GM12872 (cell line): ENCODE data around the gene CLTA.

ENCODE experiments used
- CTCF ChIP-seq: IDR thresholded peaks from 3 replicates; pipeline ENCODE4 v1.5.1; 2011; ENCODE audit warnings: low read depth, mild to moderate bottlenecking, low read length, moderate library complexity; ENCODE audit not compliant: insufficient read depth

CLTA gene

GRCh38 chr9:36151316-36152210 lies 39.2 kb upstream of the CLTA start:
- TF ChIP-seq CTCF = no peak

- TF ChIP-seq CTCF = no peak
Measured at GRCh38 chr9:36152741-36153438, 37.8 kb upstream of the CLTA start.

DNA sequence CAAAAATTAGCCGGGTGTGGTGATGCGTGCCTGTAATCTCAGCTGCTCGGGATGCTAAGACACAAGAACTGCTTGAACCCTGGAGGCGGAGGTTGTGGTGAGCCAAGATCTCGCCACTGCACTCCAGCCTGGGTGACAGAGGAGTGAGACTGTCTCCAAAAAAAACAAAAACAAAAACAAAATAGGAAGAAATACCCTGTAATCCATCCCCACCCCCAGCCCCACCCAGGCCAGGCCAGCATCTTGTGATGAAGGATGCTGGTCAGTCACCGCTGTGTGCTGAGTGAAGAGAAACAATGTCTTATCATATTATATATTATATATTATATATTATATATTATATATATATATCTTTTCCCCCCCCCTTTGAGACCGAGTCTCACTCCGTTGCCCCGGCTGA lies 37.0 kb upstream of the CLTA start:
- no peak for TF ChIP-seq CTCF

- TF ChIP-seq CTCF = no peak
Measured at GRCh38 chr9:36154331-36154952, 36.3 kb upstream of the CLTA start.

DNA sequence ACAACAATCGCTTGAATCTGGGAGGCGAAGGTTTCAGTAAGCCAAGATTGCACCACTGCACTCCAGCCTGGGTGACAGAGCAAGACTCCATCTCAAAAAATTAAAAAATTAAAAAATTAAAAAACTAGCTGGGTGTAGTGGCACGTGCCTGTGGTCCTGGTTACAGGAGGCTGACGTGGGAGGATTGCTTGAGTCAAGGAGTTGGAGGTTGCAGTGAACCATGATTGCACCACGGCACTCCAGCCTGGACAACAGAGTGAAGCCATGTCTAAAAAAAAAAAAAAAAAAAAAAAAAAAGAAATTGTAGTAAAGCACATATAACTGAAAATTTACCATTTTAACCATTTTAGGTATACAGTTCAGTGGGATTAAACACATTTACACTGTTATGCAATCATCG lies 34.6 kb upstream of the CLTA start:
- TF ChIP-seq CTCF = no peak

DNA sequence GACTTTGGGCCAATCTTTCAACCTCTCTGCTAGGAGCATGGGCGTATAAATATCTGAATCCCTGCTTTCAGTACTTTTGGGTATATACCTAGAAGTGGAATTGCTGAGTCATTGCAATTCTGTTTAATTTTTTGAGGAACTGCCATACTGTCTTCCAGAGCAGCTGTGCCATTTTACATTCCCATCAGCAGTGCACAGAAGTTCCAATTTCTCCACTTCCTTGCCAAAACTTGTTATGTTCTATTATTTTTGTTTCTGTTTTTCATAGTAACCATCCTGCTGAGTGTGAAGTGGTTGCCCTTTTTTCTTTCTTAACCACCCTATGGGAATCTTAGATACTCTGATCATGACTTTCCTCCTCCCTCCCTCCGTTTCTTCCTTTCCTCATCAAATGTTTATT lies 32.6 kb upstream of the CLTA start:
- no peak for TF ChIP-seq CTCF

GRCh38 chr9:36158917-36159316 lies 31.8 kb upstream of the CLTA start:
- TF ChIP-seq CTCF = no peak
